NCI-H1930 (cell line): ENCODE data around the gene CACNB4.
"Not testable (repeated sequence)": the region's sequence is repeated elsewhere in the genome, so short reads cannot be mapped to it uniquely, and the experiment has no call there.

Experiments
- DNase-seq, 2 experiments: peaks; one replicate each; lab custom pipeline; 2025; lab: John Stamatoyannopoulos, UW

The CACNB4 gene

DNA sequence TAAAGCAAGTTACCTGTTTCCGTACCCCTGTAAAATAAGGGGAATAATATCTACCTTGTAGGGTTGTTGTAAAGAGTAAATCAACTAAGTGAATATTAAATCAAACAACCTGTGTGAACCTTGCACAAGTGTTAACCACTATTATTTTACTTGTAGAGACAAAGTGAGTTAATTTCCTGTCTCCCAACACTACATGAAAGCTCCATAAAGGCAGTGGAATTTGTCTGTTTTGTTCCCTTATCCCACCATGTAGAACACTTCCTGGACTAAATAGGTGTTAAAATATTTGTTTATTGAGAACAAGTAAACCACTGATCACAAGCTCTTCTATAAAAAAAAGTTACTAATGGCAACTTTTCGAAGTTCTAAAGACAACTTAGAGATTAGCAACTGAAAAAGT, 274.0 kb downstream of the CACNB4 start:
- no peak for DNase-seq

DNA sequence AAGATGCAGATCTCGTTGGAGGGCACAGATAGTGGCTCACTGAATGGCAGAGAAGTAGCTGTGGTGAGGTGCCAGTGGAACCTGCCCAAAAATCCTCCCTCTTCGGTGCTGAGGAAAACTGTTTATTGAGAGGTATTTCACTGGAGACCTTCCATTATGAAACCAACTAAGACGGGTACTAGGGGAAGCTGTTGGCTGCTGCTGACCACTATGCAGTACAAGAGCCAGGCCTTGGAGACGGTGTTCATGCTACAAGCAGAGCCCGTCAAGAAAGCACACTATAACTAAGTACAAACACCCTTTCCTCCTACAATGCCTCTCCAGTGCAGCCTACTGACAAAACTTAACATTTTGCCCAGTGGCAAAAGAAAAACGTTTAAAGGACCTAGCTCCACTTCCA, 275.2 kb downstream of the CACNB4 start:
- DNase-seq = no peak

DNA sequence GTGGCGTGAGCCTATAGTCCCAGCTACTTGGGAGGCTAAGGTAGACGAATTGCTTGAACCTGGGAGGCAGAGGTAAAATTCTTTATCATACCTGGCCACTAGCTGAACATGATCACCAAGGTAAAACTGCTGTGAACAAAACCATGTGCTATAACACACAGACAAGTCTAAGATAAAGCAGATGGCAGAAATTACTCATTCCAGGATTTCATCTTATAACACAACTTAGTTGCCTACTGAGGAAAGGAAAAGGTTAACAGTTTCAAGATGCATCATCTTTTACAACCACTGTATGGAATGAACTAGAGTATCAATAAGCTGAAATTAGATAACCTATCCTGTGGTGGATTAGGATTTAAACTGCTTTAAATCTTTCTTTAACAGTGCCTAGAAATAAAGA, 278.9 kb downstream of the CACNB4 start:
- no peak for DNase-seq

DNA sequence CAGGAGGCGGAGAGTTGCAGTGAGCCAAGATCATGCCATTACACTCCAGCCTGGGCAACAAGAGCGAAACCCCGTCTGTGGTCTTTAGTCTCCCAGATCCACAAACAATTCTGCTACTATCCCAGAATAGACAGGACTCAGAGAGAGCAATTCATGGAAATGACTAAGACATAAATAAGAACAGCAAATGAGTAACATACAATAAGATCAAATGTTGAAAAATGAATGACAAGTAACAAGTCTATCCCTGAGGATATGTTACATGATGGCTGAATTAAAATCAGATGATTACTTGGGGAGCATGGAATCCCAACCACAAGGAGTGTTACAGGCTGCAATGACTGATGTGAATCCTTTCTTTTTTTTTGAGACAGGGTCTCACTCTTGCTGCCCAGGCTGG, 280.9 kb downstream of the CACNB4 start:
- DNase-seq = no peak

DNA sequence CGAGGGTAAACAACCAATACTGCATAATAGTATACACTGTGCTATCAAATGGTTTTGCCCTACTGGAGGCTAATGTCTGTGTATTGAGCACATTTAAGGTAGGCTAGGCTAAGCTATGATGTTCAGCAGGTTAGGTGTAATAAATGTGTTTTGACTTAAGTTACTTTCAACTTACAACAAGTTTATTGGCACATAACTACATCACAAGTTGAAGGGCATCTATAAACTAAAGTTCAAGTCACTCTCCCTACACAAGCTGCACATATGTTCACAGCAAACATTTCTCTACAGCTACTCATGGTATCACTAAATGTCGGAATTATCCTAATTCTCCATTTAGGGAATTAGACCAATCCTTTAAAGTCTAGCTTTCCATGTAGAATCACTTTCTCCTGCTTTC, 282.0 kb downstream of the CACNB4 start:
- no peak for DNase-seq

DNA sequence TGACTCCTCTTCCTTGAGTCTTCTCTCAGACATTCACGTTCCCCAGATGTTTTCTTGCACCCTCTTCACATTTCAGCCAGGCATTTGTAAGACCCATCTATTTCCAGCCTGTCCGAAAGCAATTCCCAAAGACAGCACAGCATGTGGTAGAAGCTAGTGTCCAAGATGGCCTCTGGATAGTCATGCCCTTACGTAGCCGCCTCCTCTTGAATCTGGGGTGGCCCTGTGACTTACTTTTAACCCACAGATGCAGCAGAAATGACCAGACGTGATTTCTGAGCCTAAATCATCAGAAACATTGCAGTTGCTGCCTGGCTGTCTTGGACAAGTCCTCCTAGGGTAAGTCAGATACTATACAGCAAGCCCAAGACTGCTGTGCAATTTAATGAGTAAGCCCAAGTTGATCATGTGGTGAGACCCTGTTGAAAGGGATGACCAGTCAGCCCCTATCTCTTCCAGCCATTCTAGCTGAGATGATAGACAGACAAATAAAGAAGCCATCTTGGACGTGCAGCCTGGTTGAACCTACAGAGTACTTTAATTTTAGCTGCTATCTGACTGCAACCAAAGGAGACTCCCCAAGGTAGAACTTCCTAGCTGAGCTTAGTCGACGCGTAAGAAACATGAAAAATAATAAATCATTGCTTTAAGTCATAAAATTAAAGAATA, 282.9 kb downstream of the CACNB4 start:
- no peak for DNase-seq

DNA sequence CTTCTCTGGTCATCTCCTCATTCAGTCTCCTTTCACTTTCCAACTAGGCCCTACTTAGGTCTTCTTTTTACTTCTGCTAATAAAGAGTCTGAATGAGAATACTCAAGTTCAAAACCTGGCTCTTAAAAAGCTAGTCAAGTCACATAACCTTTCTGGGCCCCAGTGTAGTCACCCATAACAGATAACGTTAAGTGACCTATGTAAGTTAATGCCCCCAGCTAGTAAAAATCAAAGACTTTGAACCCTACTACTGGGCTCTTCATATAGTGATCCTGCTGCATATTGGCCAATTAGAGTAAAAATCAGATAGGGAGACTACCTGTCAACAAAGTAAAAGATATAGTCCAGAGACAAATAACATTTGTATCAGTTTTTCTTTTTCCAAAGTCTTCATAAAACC, 288.4 kb downstream of the CACNB4 start:
- DNase-seq = no peak

DNA sequence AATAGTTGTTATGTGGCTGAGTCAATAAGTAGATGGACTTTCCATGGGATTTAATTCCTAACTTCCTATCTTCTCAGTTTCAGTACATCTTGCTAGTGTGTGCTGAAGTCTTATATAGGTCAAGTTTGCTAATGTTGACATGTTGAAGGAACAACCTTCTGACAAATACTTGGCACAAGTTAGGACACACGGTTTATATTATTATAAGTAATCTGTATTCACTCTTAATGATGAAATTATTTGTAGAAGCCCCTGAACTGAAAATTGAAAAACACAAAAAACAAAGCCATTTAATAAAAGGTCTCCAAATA, 289.8 kb downstream of the CACNB4 start:
- DNase-seq = no peak

DNA sequence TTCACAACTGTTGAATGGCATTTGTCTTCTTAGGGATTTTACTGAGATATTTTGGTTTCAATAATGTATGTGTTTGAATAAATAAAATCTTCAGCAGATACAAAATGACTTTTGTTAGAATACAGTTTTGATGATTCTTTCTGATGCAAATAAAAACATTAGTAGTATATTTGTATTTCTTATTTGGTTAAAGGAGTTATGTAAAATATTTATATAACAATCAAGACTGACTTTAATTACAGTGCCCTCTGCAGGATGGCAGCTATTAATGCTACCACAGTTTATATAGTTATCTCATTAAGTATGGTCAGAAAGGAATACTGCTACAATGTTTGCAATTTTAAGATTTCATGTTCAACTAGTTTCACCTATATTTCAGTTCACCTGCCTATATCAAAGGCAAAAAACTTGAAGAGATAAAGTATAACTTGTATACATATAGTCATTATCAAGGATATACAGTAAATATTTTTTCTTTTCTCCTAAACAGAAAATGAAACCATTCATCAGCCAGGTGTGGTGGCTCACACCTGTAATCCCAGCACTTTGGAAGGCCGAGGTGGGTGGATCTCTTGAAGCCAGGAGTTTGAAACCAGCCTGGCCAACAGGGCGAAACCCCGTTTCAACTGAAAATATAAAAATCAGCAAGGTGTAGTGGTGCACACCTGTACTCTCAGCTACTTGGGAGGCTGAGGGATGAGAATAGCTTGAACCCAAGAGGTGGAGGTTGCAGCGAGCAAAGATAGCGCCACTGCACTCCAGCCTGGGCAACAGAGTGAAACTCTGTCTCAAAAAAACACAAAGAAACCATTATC, 290.4 kb downstream of the CACNB4 start:
- no peak for DNase-seq

DNA sequence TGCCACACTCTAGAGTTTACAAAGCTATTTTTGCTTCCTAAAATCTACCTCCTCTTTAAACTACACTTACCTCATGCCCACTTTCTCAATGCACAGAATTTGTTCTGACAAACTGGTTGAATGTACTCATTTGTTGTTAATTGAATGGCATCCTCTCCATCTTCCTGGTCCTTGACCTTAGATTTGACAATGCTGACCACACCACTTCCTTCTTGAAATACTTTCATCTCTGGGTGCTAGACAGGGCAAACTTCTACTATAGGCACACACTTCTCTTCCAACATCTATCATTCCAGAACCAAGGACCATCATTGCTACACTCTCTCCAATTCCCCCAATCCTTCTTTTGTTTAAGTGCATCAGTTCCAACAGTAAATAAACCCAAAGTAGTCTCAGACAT, 292.9 kb downstream of the CACNB4 start:
- DNase-seq = no peak

DNA sequence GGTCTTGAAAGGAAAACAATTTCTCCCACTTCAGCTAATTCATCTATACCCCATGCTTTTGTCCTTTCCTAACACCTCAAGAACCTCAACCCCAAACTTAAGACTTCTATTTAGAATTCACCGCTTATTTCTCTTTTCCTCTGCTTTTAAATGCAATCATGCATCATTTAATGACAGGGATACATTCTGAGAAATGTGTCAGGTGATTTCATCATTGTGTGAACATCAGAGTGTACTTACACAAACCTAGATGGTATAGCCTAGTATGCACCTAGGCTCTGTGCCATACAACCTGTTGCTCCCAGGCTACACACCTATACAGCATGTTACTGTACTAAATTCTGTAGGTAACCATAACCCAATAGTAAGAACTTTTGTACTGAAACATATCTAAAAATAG, 293.5 kb downstream of the CACNB4 start:
- no peak for DNase-seq

DNA sequence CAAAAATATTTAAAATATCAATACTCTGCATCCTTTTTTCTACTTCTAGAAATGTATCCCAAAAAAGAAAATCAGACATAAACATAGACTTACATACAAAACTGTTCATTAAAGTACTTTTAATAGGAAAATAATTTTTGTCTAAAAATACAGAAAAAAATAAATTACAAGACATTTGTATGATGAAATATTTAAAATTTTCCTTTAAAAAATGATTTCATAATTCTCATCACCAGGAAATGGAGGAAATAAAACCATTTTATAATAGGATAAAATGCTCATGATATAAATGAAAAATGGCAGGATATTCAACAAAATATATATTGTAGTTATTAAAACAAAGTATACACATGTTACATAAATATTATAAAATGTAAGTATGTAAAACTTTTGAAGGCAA, 295.0 kb downstream of the CACNB4 start:
- DNase-seq = no peak

DNA sequence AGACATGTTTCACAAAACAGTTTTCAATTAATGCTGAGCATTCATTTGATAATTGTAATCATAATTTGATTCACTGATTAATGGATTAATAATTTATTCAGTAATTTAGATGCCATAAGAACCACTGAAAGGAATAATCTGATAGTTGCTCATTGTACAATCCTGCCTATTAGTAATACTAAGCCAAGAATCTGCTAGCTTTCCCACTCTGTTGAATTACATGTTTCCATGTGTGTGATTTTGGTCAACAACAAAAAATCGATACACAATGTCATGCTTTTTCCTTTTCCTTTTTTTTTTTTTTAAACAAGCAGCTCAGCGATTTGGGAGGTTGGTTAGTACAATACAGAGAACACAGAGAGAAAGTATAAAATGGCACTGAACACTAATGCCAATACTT, 296.5 kb downstream of the CACNB4 start:
- DNase-seq = no peak

DNA sequence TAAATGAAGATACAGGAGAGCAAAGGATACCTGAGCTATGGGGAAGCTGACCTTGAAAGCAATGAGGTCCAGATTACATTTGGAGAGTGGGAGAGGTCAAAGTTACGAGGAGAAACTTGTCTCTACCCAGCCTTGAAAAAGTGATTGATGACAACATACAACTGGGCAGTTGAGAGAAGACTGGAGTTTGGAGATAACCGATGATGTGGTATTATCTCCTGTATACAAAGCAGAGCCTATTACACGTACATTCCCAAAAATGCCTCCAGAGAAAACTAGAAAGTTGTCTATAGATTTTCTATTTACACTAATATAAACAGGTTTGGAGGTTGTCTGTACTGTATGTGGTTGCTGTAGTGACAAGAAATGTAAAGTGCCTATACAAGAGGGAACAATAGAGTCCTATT, 299.0 kb downstream of the CACNB4 start:
- no peak for DNase-seq

DNA sequence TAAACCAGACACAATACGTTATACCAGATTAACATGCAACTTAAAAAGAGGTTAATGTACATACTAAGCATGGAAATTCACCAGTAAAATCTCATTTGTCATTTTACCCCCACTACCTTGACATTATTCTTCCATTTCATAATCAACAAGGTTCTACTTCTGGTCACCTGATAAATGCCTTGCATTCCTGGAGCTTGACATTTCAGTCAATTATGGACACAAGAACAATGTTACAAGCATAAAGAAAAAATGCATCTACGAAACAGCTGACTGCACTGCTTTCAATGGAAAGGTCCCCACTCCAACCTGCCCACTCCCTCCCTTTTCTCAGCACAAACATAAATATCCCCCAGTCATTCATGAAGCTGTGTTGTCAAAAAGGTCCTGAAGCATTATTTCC, 302.1 kb downstream of the CACNB4 start:
- DNase-seq = no peak

DNA sequence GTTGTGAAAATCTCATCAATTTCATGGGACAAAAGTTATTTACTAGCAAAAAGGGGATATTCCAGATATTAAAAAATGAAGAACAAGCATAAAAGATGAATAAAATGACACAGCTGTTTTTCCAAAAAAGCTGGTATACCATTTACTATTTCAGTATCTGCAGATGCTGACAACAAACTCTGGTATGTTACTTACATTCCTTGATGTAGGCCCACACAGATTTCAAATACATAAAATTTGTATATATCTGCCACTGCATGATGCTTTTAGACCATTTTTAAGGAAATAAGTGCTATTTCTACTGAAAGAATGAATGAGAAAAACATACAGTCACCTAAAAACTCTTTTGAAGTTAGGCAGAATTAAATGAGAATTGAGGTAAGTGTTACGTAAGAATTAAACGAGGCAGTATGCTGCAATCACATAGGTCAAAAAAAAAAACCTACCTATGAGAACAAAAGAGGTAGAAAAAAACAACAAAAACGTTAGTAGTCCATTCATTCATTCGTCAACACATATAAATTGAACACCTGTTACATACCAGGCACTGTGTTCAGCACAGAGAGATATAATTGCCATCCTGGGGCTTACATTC, 303.1 kb downstream of the CACNB4 start:
- peak; percentile 25 to 33 for DNase-seq

DNA sequence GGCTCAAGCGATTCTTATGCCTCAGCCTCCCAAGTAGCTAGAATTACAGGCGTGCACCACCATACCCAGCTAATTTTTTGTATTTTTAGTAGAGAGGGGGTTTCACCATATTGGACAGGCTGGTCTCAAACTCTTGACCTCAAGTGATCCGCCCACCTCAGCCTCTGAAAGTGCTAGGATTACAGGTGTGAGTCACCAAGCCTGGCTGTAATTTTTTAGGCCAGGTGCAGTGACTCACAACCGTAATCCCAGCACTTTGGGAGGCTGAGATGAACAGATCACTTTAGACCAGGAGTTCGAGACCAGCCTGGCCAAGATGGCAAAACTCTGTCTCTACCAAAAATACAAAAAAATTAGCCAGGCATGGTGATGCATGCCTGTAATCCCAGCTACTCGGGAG, 304.4 kb downstream of the CACNB4 start:
- DNase-seq = not testable (repeated sequence)

DNA sequence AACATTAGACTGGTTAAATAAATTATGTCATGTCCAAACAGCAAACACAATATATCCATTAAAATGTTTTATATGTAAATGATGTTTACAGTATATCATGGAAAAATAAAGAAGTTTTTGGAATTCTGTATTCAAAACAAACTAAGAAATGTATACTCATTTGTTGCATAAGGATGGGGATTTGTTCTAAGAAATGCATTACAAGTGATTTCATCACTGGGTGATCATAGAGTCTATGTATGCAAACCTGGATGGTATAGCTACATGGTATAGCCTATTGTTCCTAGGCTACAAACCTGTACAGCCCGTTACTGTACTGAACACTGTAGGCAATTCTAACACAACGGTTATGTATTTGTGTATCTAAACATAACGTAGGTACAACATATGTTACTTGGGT, 305.7 kb downstream of the CACNB4 start:
- no peak for DNase-seq

DNA sequence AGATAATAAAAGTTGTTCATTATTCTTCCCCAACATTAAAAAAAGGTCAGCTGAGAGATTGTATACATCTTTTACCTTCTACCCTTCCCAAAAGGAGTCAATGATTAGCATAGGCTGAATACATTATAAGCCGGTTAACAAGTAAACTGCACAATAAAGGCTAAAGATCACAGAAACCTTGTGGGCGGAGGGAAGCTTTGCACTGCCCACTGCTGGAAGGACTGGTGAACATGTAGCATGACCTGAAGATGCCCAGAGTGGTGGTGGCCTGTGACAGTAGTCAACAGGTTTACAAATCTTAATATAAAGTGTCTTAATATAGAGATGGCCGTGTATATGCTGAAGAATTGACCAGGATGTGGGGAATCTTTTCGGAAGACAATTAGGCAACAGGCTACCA, 306.3 kb downstream of the CACNB4 start:
- no peak for DNase-seq

DNA sequence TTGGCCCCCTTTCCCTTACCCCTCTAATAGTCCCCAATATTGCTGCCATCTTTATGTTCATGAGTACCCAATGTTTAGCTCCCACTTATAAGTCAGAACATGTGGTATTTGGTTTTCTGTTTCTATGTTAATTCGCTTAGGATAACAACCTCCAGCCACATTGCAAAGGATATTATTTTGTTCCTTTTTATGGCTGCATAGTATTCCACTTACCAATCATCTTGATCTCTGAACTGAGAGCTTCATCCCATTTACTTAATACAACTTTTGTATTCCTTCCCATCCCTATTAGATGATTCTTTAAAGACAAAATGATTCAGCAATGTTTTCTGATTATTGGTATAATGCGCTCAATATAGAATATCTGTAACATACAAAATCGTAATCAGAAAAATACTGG, 307.3 kb downstream of the CACNB4 start:
- no peak for DNase-seq

DNA sequence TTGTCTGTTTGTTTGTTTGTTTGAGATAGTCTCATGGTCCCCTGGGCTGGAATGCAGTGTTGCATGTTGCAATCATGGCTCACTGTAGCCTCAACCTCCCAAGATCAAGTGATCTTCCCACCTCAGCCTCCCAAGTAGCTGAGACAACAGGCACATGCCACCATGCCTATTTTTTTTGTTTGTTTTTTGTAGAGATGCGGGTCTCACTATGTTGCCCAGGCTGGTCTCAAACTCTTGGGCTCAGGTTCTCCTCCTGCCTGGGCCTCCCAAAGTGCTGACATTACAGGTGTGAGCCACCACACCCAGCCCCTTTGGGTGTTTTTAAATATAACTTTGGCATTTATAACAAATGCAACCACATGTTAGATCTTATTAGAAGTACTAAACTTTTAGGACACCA, 308.2 kb downstream of the CACNB4 start:
- no peak for DNase-seq

DNA sequence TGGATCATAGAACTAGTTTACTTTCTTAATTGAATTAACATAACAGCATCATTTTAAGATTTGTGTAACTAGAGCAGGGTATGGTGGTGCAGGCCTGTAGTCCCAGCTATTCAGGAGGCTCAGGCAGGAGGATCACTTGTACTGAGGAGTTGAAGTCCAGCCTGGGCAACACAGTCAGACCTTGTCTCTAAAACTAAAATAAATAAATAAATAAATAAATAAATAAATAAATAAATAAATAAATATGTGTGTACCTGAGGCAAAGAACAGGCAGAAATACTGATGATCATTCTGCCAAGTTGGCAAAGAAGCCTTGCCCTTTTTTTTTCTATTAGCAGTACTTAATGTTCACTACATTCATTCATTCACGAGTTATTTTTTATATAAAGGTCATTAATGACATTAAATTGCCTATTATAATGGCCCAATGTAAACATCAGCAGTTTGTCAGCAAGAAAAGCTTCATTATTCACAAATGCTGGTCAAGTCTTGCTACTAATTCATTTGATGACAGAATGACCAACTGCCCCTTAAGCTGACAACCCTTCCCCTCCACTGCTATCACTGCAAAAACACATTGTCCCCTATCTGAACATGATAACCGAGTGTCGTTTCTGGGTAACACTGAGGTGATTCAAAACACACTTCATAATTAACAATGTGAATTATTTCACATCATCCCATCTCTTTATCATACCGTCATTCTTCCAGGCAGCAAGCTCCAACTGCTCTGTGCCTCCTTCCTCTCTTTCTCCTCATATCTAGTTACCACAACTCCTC, 309.6 kb downstream of the CACNB4 start:
- no peak for DNase-seq

DNA sequence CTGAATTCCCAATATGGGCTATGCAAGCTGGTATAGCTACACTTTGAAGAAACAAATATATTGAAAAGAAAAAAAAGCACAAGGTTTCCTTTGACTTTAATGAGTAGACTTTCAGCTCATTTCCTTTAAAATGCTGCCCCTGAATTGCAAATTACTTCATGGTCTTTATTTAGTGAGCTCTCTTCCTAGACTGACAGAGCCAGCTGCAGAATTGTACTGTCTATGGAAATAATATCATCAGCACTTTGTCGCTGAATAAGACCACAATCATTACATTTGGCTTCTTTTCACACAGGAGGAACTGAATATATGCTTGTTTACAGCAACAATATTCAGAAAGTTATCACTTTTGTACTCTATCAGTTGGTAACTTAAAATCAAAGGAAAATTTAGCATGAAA, 312.4 kb downstream of the CACNB4 start:
- DNase-seq = no peak
